NCI-H524 (cell line): ENCODE results near the gene UHRF2.
"Not testable (repeated sequence)": the region's sequence is repeated elsewhere in the genome, so short reads cannot be mapped to it uniquely, and the experiment has no call there.

Experiments
- DNase-seq, 2 experiments: peaks; one replicate each; lab custom pipeline; 2025; lab: John Stamatoyannopoulos, UW

The UHRF2 gene

GRCh38 chr9:6489099-6489498 lies 76.1 kb downstream of the UHRF2 start:
- no peak for DNase-seq

GRCh38 chr9:6490863-6491262 lies 77.9 kb downstream of the UHRF2 start:
- no peak for DNase-seq

- peak in 1 of 2 experiments; percentile 8 for DNase-seq
These were observed 82.5 kb downstream of the UHRF2 start for GRCh38 chr9:6495466-6495865.

- DNase-seq, result no peak
These were observed 86.0 kb downstream of the UHRF2 start for GRCh38 chr9:6498982-6499381.

GRCh38 chr9:6501526-6502210 lies 88.7 kb downstream of the UHRF2 start:
- DNase-seq, result no peak

- no peak for DNase-seq
These were observed 89.4 kb downstream of the UHRF2 start for GRCh38 chr9:6502399-6502798.

- no peak for DNase-seq
These were observed 93.6 kb downstream of the UHRF2 start for GRCh38 chr9:6506571-6506970.

GRCh38 chr9:6512085-6512657 lies 99.2 kb downstream of the UHRF2 start:
- DNase-seq, result no peak

GRCh38 chr9:6522263-6522662 lies 109.3 kb downstream of the UHRF2 start:
- no peak for DNase-seq

- DNase-seq, result no peak
These were observed 112.5 kb downstream of the UHRF2 start for GRCh38 chr9:6525326-6526045.

- no peak for DNase-seq
These were observed 122.6 kb downstream of the UHRF2 start for GRCh38 chr9:6535594-6535993.

GRCh38 chr9:6538666-6539071 lies 125.7 kb downstream of the UHRF2 start:
- DNase-seq, result no peak

- DNase-seq, result not testable (repeated sequence)
These were observed 129.6 kb downstream of the UHRF2 start for GRCh38 chr9:6542617-6543016.

GRCh38 chr9:6543204-6543603 lies 130.2 kb downstream of the UHRF2 start:
- DNase-seq, result no peak

- no peak for DNase-seq
These were observed 132.2 kb downstream of the UHRF2 start for GRCh38 chr9:6545017-6545691.

- DNase-seq, result peak; percentile 55 to 83
These were observed 136.3 kb downstream of the UHRF2 start for GRCh38 chr9:6549106-6549800.

GRCh38 chr9:6551136-6551535 lies 138.1 kb downstream of the UHRF2 start:
- no peak for DNase-seq

GRCh38 chr9:6552033-6552432 lies 139.0 kb downstream of the UHRF2 start:
- DNase-seq, result peak; percentile 53 to 87

GRCh38 chr9:6552498-6553121 lies 139.6 kb downstream of the UHRF2 start:
- no peak for DNase-seq

GRCh38 chr9:6553866-6554265 lies 140.9 kb downstream of the UHRF2 start:
- DNase-seq, result no peak
